ENCODE results near the gene IL22RA2. TPM values are rescaled to one million over a fixed set of nuclear protein-coding genes. Genes with fewer than 3 reads are reported as not detected.

IL22RA2 gene
- total and polyA plus RNA-seq, 2 of the 13 experiments (the other 11 are each of a cell fraction or from before 2014, with no cell fraction given), result not detected

DNA sequence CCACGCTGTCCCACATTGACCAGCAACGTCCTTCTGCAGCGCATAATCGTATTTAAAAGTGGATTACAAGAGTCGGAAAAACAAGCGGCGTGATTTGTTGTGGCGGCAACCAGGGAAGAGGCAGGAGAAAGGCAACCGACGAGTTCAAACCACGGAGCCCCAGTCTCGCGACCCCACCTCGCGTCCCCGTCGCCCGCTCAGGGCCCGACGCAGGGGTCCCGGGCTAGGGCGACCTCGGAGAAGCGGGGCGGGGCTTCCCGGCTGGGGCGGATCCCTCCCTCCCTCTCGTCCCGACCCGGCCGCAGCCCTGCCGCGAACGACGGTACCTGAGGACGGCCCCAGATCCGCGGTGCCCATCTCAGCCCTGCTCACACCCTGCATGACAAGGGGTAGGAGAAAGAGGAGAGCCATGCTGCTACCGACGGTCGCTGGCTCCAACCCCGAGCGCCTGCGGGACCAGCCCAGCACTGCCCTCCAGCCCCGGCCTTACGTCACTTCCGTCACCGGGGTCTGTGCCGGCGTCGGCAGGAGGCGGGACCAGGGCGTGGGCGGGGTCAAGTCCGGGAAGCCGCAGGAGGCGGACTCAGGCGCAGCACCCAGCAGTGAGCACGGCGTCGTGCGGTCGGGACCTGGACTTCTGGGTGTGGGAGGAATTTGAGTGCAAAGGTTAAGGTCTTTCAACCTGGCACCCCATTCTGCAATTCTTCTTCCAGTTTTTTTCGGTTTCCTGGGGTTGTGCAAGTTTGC is 45.6 kb upstream of the IL22RA2 start, which contains the start of gene IFNGR1 (continued):
- 0 out of 2 replicates have a peak, but pooled peaks have one; percentile 61 for TF ChIP-seq ZFP82 (CRISPR knock-in tag; IDR thresholded peaks at IDR 0.05; ENCODE audit: borderline replicate concordance)
- no peak for TF ChIP-seq ZNF10 (CRISPR knock-in tag; IDR thresholded peaks at IDR 0.05; ENCODE audit: borderline replicate concordance, low read depth)
- TF ChIP-seq ZFX (CRISPR knock-in tag; IDR thresholded peaks at IDR 0.05; ENCODE audit: low read depth), result peak; percentile 89
- 0 out of 2 replicates have a peak, but pooled peaks have one; percentile 44 for TF ChIP-seq ZFP62 (CRISPR knock-in tag; IDR thresholded peaks at IDR 0.05)
- no peak for TF ChIP-seq NFE2L2 (IDR thresholded peaks at IDR 0.05; ENCODE audit: low read length)
- peak; percentile 95 for TF ChIP-seq SATB2 (CRISPR knock-in tag; IDR thresholded peaks at IDR 0.05)
- TF ChIP-seq HOXA7 (CRISPR knock-in tag; IDR thresholded peaks at IDR 0.05), result no peak
- TF ChIP-seq ZNF530 (CRISPR knock-in tag; IDR thresholded peaks at IDR 0.05; ENCODE audit: low read depth), result no peak
- TF ChIP-seq, protein P1, sequence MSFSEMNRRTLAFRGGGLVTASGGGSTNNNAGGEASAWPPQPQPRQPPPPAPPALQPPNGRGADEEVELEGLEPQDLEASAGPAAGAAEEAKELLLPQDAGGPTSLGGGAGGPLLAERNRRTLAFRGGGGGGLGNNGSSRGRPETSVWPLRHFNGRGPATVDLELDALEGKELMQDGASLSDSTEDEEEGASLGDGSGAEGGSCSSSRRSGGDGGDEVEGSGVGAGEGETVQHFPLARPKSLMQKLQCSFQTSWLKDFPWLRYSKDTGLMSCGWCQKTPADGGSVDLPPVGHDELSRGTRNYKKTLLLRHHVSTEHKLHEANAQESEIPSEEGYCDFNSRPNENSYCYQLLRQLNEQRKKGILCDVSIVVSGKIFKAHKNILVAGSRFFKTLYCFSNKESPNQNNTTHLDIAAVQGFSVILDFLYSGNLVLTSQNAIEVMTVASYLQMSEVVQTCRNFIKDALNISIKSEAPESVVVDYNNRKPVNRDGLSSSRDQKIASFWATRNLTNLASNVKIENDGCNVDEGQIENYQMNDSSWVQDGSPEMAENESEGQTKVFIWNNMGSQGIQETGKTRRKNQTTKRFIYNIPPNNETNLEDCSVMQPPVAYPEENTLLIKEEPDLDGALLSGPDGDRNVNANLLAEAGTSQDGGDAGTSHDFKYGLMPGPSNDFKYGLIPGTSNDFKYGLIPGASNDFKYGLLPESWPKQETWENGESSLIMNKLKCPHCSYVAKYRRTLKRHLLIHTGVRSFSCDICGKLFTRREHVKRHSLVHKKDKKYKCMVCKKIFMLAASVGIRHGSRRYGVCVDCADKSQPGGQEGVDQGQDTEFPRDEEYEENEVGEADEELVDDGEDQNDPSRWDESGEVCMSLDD (CRISPR knock-in tag; IDR thresholded peaks at IDR 0.05; ENCODE audit: borderline replicate concordance), result peak; percentile 97
- no peak; the same call in 1 of the 2 replicates for TF ChIP-seq TBX3 (IDR thresholded peaks at IDR 0.05; ENCODE audit: borderline replicate concordance)
- TF ChIP-seq ZNF33A (CRISPR knock-in tag; IDR thresholded peaks at IDR 0.05; ENCODE audit: borderline replicate concordance), result peak; percentile 86; the same call in 1 of the 2 replicates
- TF ChIP-seq CENPX (CRISPR knock-in tag; IDR thresholded peaks at IDR 0.05), result no peak

All from HepG2 (cell line).